Breast epithelium (tissue), 3 donors: ENCODE results near the gene CCDC12.

Experiments used
- POLR2A ChIP-seq: fragments of 450-650 bp; IDR thresholded peaks from one replicate; pipeline ENCODE4 v1.6.1; 2016; ENCODE audit warnings: antibody characterized with exemption, mild to moderate bottlenecking, moderate library complexity
- POLR2AphosphoS5 ChIP-seq, 3 donors: sonication (generic); formaldehyde crosslinking; IDR thresholded peaks; one replicate each; pipeline ENCODE4 v1.6.1; 2017; ENCODE audit warnings: antibody characterized with exemption in 3 of 3
- TF ChIP-seq, protein P1 (sequence below), 3 donors: fragments of 450-650 bp; IDR thresholded peaks; one replicate each; pipeline ENCODE4 v1.5.1; 2016 to 2017; ENCODE audit warnings: antibody characterized with exemption in 3 of 3, mild to moderate bottlenecking in 3 of 3, moderate library complexity in 3 of 3

GRCh38 chr3:46986782-46987310 is 10.3 kb upstream of the CCDC12 start:
- TF ChIP-seq, protein P1, sequence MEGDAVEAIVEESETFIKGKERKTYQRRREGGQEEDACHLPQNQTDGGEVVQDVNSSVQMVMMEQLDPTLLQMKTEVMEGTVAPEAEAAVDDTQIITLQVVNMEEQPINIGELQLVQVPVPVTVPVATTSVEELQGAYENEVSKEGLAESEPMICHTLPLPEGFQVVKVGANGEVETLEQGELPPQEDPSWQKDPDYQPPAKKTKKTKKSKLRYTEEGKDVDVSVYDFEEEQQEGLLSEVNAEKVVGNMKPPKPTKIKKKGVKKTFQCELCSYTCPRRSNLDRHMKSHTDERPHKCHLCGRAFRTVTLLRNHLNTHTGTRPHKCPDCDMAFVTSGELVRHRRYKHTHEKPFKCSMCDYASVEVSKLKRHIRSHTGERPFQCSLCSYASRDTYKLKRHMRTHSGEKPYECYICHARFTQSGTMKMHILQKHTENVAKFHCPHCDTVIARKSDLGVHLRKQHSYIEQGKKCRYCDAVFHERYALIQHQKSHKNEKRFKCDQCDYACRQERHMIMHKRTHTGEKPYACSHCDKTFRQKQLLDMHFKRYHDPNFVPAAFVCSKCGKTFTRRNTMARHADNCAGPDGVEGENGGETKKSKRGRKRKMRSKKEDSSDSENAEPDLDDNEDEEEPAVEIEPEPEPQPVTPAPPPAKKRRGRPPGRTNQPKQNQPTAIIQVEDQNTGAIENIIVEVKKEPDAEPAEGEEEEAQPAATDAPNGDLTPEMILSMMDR (IDR thresholded peaks at IDR 0.05) = no peak
- TF ChIP-seq POLR2A (no peak), POLR2AphosphoS5 (IDR thresholded peaks at IDR 0.05) (no peak)
